ENCODE results near the gene C11orf58. TPM values are rescaled to one million over a fixed set of nuclear protein-coding genes. Genes with fewer than 3 reads are reported as not detected.

C11orf58 gene
- total RNA-seq, 1 experiment from 2014 or later: 171 TPM

GRCh38 chr11:16792426-16792825 is 54.0 kb downstream of the C11orf58 start:
- H3K36me3 ChIP-seq (ENCODE audit: insufficient read depth, low read length, poor library complexity, severe bottlenecking): no peaks in the 10 kb centered on the region
- no peak overlapping the region for H3K4me3 ChIP-seq (ENCODE audit: low read depth, low read length, poor library complexity, severe bottlenecking)
- DNase-seq (ENCODE audit: low spot score): no peak
- ChIA-PET CTCF (interaction anchor here (1.1 kb wide), 1 partner anchor 28 kb away, joined by 3 read pairs; no protein-coding TSS in a partner anchor), POLR2A (ENCODE audit: low non-redundant PET) (no interaction called here)
- no peaks in the 10 kb centered on the region for H3K27me3 ChIP-seq (replicated peaks; ENCODE audit: insufficient read depth, low read depth, low read length, poor library complexity)
- no peak overlapping the region for H3K27ac ChIP-seq (ENCODE audit: low read depth, low read length, poor library complexity, severe bottlenecking)
- no peaks in the 10 kb centered on the region for H3K9me3 ChIP-seq (ENCODE audit: low read depth, low read length, poor library complexity, severe bottlenecking)
- H3K4me1 ChIP-seq (ENCODE audit: insufficient read depth, low read length, poor library complexity, severe bottlenecking): no peaks in the 10 kb centered on the region
- BruUV-seq (replicated peaks): no TSS peak
- TF ChIP-seq EZH2 (IDR thresholded peaks at IDR 0.05; ENCODE audit: borderline replicate concordance, low read depth, low read length, poor library complexity, severe bottlenecking): no peak
- no peak for TF ChIP-seq CTCF (conservative IDR thresholded peaks at IDR 0.05; ENCODE audit: low read depth, low read length)
- intact Hi-C loops (cut with micrococcal nuclease; ENCODE audit: unreplicated experiment): no loop called here

- ChIA-PET POLR2A (ENCODE audit: low non-redundant PET) (interaction anchor here (0.6 kb wide), 1 partner anchor 564 kb away, joined by 5 read pairs; no protein-coding TSS in a partner anchor), CTCF (interaction anchor here (1.1 kb wide), 1 partner anchor 27 kb away, joined by 3 read pairs; no protein-coding TSS in a partner anchor)
- no peak overlapping the region for H3K27ac ChIP-seq (ENCODE audit: low read depth, low read length, poor library complexity, severe bottlenecking)
- no peak for DNase-seq (ENCODE audit: low spot score)
- H3K4me3 ChIP-seq (ENCODE audit: low read depth, low read length, poor library complexity, severe bottlenecking): no peak overlapping the region
- intact Hi-C loops (cut with micrococcal nuclease; ENCODE audit: unreplicated experiment): no loop called here
- no peaks in the 10 kb centered on the region for H3K27me3 ChIP-seq (replicated peaks; ENCODE audit: insufficient read depth, low read depth, low read length, poor library complexity)
- H3K4me1 ChIP-seq (ENCODE audit: insufficient read depth, low read length, poor library complexity, severe bottlenecking): no peaks in the 10 kb centered on the region
- TF ChIP-seq CTCF (conservative IDR thresholded peaks at IDR 0.05; ENCODE audit: low read depth, low read length) (no peak), EZH2 (IDR thresholded peaks at IDR 0.05; ENCODE audit: borderline replicate concordance, low read depth, low read length, poor library complexity, severe bottlenecking) (no peak)
- H3K9me3 ChIP-seq (ENCODE audit: low read depth, low read length, poor library complexity, severe bottlenecking): no peaks in the 10 kb centered on the region
- no TSS peak for BruUV-seq (replicated peaks)
- H3K36me3 ChIP-seq (ENCODE audit: insufficient read depth, low read length, poor library complexity, severe bottlenecking): no peaks in the 10 kb centered on the region
Measured at GRCh38 chr11:16793009-16793408, 54.6 kb downstream of the C11orf58 start.

- no peak for DNase-seq (ENCODE audit: low spot score)
- Histone ChIP-seq H3K36me3 (ENCODE audit: insufficient read depth, low read length, poor library complexity, severe bottlenecking) (no peaks in the 10 kb centered on the region), H3K27me3 (replicated peaks; ENCODE audit: insufficient read depth, low read depth, low read length, poor library complexity) (no peaks in the 10 kb centered on the region), H3K27ac (ENCODE audit: low read depth, low read length, poor library complexity, severe bottlenecking) (no peak overlapping the region), H3K4me3 (ENCODE audit: low read depth, low read length, poor library complexity, severe bottlenecking) (no peak overlapping the region), H3K4me1 (ENCODE audit: insufficient read depth, low read length, poor library complexity, severe bottlenecking) (no peaks in the 10 kb centered on the region), H3K9me3 (ENCODE audit: low read depth, low read length, poor library complexity, severe bottlenecking) (no peaks in the 10 kb centered on the region)
- TF ChIP-seq CTCF (conservative IDR thresholded peaks at IDR 0.05; ENCODE audit: low read depth, low read length) (no peak), EZH2 (IDR thresholded peaks at IDR 0.05; ENCODE audit: borderline replicate concordance, low read depth, low read length, poor library complexity, severe bottlenecking) (no peak)
- intact Hi-C loops (cut with micrococcal nuclease; ENCODE audit: unreplicated experiment): no loop called here
- ChIA-PET POLR2A (ENCODE audit: low non-redundant PET) (no interaction called here), CTCF (no interaction called here)
- no TSS peak for BruUV-seq (replicated peaks)
Measured at GRCh38 chr11:16793511-16793910, 55.1 kb downstream of the C11orf58 start.
